Thoracic aorta (tissue), 2 donors: ENCODE data around the gene MORN1. TPM values are rescaled to one million over a fixed set of nuclear protein-coding genes. Genes with fewer than 3 reads are reported as not detected.

Source experiments
- ATAC-seq: fragments of 150-250 bp; one replicate; pipeline ENCODE4 v1.8.0; 2017; ENCODE audit warnings: low read depth; ENCODE audit not compliant: insufficient number of reproducible peaks, low FRiP score
- DNase-seq: peaks from one replicate; pipeline ENCODE4 v3.0.0-alpha.2; 2020; ENCODE audit warnings: low spot score
- H3K27ac ChIP-seq, 2 donors: fragments of 200-600 bp; sonication (generic); 1 replicate in 1 of 2; 2 replicates in 1 of 2; pipeline ENCODE4 v1.5.1; 2016; ENCODE audit warnings: mild to moderate bottlenecking in 2 of 2, moderate library complexity in 2 of 2
- H3K27me3 ChIP-seq: fragments of 200-600 bp; sonication (generic); replicated peaks from 2 replicates; pipeline ENCODE4 v1.6.0; 2016; ENCODE audit warnings: mild to moderate bottlenecking; ENCODE audit not compliant: insufficient read depth
- H3K36me3 ChIP-seq: fragments of 200-600 bp; sonication (generic); one replicate; pipeline ENCODE4 v1.5.1; 2016
- H3K4me1 ChIP-seq, 2 donors: fragments of 200-600 bp; sonication (generic); 1 replicate in 1 of 2; 2 replicates in 1 of 2; pipeline versions ENCODE4 v1.5.1 to v1.6.0; 2016; ENCODE audit warnings: low read depth in 2 of 2, mild to moderate bottlenecking in 1 of 2; ENCODE audit not compliant: control insufficient read depth in 1 of 2
- H3K4me3 ChIP-seq: fragments of 200-600 bp; sonication (generic); 2 replicates; pipeline ENCODE4 v1.5.1; 2016; ENCODE audit warnings: mild to moderate bottlenecking
- H3K9me3 ChIP-seq: fragments of 200-600 bp; sonication (generic); 2 replicates; pipeline ENCODE4 v1.5.1; 2016
- total RNA-seq, 2 donors: library from RNA; depleted of rRNA; stranded (reverse); fragments of >200 nt; gene quantifications; one replicate each; pipeline versions ENCODE4 v1.1.0 to v1.2.3, GENCODE V29; 2016
- TF ChIP-seq, protein P1 (sequence below): fragments of 200-600 bp; sonication (generic); IDR thresholded peaks from one replicate; pipeline ENCODE4 v1.5.1; 2019; ENCODE audit warnings: antibody characterized with exemption

The MORN1 gene
- total RNA-seq, 2 donors from 2014 or later: 7.1 to 13.8 TPM

DNA sequence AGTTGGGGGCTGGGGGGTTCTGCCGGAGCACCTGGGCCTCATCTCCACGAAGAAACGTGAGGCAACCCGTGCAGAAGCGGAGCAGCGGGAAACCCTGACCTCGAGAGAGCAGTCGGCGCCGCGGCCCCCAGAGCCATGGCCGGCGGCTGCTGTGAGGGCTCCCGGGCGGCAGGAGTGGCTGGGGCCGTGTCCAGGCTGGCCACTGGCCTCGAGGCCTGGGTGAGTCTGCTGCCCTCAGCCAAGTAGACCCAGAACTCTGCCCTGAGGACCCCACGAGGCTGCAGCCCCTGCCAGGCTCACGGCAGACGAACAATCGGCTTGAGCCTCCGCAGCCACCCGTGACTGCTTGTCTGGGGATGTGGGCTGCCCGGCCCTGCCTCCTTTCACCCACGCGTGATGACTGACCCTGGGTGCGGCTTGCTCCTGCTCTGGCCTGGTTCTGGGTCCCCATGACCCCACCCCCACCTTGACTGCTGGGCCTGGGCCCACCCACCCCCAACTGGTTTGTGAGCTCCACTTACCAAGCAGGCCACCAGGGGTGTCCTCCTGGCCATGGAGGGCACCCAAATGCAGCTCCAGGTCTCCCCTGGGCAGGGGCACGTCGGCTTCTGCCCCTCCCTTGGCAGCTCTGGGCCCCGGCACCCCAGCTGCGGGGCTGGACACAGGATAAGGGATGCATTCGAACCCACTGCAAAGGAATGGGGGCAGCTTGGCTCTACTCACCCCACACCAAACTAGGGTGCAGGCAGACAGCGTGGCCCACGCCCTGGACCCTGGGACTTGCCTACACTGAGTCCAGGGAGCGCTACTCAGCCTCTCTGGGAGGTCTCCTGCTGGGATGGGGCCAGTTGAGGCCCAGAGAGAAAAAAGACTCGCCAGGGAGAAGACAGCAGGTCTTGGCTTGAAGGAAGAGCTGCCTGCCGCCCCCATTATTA lies 34.2 kb downstream of the MORN1 start:
- no peak for DNase-seq
- Histone ChIP-seq H3K36me3 (peaks cover 3% of the 10 kb centered on the region), H3K9me3 (no peaks in the 10 kb centered on the region), H3K4me3 (no peak overlapping the region), H3K27me3 (no peaks in the 10 kb centered on the region), H3K27ac (no peak overlapping the region), H3K4me1 (peaks cover 11 to 50% of the 10 kb centered on the region in 2 donors)
- TF ChIP-seq, protein P1, sequence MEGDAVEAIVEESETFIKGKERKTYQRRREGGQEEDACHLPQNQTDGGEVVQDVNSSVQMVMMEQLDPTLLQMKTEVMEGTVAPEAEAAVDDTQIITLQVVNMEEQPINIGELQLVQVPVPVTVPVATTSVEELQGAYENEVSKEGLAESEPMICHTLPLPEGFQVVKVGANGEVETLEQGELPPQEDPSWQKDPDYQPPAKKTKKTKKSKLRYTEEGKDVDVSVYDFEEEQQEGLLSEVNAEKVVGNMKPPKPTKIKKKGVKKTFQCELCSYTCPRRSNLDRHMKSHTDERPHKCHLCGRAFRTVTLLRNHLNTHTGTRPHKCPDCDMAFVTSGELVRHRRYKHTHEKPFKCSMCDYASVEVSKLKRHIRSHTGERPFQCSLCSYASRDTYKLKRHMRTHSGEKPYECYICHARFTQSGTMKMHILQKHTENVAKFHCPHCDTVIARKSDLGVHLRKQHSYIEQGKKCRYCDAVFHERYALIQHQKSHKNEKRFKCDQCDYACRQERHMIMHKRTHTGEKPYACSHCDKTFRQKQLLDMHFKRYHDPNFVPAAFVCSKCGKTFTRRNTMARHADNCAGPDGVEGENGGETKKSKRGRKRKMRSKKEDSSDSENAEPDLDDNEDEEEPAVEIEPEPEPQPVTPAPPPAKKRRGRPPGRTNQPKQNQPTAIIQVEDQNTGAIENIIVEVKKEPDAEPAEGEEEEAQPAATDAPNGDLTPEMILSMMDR: no peak
- no peak for ATAC-seq

DNA sequence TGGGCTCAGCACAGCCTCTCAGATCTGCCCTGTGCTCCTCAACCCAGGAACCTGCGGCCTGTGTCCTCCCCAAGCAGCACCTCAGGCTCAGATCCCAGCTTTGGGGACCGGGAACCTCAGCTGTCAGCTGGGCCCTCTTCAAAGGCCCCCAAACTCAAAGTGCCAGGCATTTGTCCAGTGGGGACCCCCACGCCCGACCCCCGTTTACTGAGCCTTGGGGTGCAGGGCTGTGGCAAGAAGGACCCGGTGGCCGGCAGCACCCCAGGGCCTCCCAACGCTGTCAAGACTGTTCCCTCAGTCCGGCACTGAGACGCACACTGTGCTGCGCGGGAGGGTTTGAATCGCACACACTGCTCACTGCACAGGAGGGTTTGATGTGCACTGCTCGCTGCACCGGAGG lies 35.0 kb downstream of the MORN1 start:
- Histone ChIP-seq H3K9me3 (no peaks in the 10 kb centered on the region), H3K27ac (no peak overlapping the region), H3K27me3 (no peaks in the 10 kb centered on the region), H3K4me1 (peaks cover 11 to 50% of the 10 kb centered on the region in 2 donors), H3K4me3 (no peak overlapping the region), H3K36me3 (peaks cover 3% of the 10 kb centered on the region)
- ATAC-seq: no peak
- TF ChIP-seq, protein P1: no peak
- DNase-seq: no peak

DNA sequence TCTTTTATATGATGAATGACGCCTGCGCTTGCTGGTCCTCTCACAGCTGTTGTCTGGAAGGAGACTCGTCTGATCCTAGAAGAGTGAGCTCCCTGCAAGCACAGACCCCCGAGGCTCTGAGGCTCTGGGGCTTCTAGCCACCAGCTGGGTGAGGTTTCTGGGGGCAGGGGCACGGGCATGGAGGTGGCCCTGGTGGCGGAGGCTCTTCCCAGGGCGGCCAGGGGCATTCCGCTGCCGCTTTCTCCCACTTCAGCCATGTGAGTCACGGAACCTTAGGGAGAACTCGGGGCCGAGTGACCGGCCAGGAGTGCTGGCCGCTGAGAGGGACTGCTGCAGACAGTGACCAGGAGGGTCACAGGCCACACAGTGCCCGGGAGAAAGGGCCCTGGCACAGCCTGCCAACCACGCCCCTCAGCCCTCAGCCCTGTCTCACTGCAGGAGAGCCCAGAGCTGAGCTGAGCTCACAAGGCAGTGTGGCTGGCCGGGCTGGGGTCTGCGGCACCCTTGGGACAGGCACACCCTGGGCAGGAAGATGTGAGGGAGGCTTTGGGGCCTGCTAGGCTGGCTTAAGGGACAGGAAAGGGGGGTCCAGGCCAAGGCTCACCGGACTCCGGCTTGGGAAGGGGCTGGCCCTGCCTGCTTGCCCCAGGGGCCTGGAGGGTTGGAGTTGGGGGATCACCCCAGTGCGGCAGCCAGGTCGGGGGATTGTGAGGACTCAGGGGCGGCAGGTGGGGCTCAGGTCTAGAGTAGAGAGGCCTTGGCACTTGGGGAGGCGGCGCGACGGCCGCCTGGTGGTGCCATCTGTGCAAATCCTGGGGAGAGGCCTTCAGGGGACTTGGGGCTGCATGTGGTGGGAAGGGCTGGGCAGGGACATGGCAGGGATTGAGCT lies 35.7 kb downstream of the MORN1 start:
- ATAC-seq (no peak), DNase-seq (no peak)
- no peak overlapping the region for H3K27ac ChIP-seq
- no peaks in the 10 kb centered on the region for H3K9me3 ChIP-seq
- H3K36me3 ChIP-seq: peaks cover 3% of the 10 kb centered on the region
- H3K27me3 ChIP-seq: no peaks in the 10 kb centered on the region
- TF ChIP-seq, protein P1: no peak
- no peak overlapping the region for H3K4me3 ChIP-seq
- H3K4me1 ChIP-seq: peaks cover 10 to 44% of the 10 kb centered on the region in 2 donors

DNA sequence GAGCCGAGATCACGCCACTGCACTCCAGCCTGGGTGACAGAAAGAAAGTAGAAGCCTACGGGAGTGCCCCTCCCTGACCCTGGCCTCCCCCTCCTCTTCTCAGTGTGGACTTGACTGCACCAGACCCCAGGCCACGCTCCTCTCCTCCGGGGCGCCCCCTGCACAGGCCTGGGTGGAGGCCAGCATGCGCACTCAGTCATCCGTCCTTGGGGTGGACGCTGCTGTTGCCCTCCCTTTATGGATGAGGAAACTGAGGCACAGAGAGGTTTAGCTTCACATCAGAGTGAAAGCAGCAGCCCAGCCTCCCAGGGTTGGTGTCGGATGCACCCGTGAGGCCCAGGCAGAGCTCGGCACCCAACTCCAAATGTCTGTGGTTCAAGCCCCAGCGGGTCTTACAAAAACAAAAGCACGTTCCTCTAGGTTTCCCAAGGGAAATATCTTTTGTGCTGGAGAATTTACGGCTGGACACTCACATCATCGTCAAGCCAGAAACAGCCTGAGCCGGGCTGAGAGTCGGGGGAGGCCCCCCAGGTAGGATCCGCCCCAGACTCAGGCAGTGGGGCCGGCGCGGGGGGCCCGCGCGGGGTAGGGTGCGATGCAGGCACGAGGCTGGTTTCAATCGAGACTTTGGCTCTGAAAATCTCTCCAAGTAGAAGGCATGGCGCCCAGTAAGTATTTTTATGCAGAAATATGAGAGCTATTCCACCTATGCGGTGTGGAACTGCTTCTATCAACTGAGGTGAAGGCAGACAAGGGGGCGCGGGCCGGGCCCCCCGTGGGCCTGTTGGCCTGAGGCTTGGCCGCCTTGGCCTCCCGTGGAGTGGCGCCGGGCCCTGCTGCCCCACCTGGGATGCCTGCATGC lies 36.6 kb downstream of the MORN1 start:
- Histone ChIP-seq H3K27ac (no peak overlapping the region), H3K36me3 (peaks cover 3% of the 10 kb centered on the region), H3K9me3 (no peaks in the 10 kb centered on the region), H3K4me1 (peaks cover 8 to 35% of the 10 kb centered on the region in 2 donors), H3K4me3 (peak overlapping the region; percentile 30), H3K27me3 (no peaks in the 10 kb centered on the region)
- no peak for DNase-seq
- ATAC-seq: no peak
- TF ChIP-seq, protein P1: no peak
